Activated CD8-positive, alpha-beta memory T cell treated with anti-CD3 and anti-CD28 coated beads, Interleukin-2, amount 50 U/mL, for 24 hours (primary cell): ENCODE measurements around the gene B4GALT5.

Experiments used
- DNase-seq: peaks from one replicate; pipeline ENCODE4 v3.0.0-alpha.2; 2020; ENCODE audit errors: extremely low read depth

Gene B4GALT5

GRCh38 chr20:49701241-49701790, 12.4 kb downstream of the B4GALT5 start:
- no peak for DNase-seq

DNA sequence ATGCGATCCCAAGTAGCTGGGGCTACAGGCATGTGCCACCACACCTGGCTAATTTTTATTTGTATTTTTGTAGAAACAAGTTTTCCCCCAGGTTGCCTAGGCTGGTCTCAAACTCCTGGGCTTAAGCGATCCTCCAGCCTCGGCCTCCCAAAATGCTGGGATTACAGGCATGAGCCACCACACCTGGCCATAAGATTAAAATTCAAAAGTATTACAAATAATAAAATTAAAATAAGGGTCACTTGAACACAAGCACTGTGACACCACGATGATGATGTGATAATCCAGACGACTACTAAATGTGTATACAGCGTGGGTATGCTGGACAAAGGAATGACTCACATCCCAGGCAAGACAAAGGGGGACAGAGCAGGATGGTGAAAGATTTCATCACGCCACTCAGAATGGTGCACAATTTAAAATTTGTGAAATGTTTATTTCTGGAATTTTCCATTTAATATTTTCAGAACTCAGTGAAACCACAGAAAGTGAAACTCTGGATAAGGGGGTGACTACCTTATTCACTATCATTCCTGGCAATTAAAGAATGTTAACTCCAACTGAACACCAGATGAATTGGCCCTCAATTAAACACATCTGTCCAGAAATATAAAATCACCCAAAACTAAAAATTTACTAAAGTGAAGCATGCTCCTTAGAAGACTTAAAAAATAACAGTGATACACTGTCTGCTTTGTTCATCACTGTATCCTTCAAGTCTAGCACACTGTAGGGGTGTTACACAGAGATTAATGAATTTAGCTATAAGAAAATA, 13.1 kb downstream of the B4GALT5 start:
- DNase-seq = no peak

DNA sequence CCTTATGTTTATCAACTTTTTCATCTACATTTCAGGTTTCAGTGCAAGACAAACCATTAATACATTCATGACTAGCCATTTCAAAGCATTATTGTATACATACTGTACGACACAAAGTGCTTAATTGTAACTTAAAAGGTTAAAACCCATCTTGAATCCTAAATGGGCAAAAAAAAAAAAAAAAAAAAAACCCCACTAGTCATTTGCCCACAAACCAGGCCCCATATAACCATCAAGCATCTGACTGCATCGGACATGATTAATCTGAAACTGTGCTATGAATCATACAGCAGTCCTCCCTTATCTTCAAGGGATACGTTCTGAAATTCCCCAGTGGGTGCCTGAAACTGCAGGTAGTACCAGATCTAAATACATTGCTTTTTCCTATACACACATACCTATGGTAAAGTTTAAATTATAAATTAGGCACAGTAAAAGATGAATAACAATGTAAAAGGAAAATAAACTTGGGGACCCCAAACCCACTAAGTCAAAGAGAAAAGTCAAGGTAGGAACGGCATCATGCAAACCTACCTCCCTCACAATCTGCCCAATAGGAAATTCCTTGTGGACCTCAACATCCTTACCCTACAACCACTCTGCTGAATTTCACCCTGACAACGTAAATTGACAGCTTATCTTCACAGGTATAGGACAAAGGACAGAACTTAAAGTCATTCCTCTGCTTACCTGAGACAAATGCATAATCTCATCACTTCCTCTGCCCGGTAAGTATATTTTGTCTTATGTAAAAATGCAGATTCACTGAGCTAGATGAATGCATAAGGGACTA, 14.3 kb downstream of the B4GALT5 start:
- DNase-seq = no peak

DNA sequence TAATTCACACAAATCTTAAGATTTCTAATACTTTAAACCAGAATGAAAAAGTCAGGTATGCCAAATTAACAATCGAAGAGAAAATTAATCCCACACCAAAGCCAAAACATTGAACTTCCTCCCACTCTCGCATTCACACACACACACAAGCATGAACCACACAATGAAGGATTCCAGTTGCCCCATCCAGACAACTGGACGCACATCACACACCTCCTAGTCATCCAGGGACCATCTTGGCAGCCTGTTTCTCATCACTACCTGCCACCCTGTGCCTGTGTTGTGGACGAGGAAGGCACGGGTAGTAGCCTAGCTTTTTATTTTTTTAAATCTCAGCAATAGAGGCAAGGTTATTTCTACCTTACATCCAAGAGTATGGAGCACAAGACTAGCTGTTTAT, 15.2 kb downstream of the B4GALT5 start:
- DNase-seq = no peak

GRCh38 chr20:49697071-49697470, 16.6 kb downstream of the B4GALT5 start:
- DNase-seq = no peak

- DNase-seq = no peak
Observed at GRCh38 chr20:49696594-49696993, 17.1 kb downstream of the B4GALT5 start.

DNA sequence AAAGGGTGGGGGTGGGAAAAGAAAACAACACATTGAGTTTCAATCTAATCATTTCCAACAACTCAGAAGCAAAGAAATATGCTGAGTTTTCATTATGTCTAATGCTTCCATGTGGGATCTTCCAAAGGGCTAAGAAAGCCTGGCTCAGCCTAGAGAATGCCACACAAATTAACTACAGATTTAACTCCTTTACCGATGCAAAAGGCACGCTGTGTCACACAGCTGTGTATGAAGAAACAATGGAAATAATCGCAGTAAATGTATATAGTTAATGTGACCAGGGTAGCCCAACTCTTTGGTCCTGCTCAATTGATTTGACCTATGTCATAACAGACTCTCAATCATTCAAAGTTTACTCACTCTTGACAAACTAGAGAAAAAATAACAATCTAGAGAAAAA, 17.8 kb downstream of the B4GALT5 start:
- no peak for DNase-seq

DNA sequence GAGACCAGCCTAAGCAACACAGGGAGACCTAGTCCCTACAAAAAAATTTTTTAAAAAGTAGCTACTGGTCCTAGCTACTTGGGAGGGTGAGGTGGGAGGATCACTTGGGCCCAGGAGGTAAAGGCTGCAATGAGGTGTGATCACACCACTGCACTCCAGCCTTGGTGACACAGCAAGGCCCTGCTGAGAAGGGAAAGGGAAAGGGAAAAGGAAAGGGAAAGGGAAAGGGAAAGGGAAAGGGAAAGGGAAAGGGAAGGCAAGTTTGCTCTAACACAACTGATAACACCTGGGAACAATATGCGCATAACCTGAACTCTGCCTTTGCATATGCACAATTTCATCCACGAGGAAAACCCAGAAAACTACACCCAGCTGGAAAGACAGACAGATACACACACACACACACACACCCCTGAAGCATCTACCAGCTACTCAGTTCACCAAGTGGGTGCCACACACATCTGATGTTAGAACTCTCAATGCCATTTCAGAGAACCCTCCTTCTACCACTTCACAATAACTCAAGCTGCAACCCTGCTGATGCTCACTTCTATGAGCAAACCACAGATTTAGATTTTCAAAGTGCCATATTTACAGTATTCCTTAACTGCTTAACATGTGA, 19.1 kb downstream of the B4GALT5 start:
- no peak for DNase-seq

DNA sequence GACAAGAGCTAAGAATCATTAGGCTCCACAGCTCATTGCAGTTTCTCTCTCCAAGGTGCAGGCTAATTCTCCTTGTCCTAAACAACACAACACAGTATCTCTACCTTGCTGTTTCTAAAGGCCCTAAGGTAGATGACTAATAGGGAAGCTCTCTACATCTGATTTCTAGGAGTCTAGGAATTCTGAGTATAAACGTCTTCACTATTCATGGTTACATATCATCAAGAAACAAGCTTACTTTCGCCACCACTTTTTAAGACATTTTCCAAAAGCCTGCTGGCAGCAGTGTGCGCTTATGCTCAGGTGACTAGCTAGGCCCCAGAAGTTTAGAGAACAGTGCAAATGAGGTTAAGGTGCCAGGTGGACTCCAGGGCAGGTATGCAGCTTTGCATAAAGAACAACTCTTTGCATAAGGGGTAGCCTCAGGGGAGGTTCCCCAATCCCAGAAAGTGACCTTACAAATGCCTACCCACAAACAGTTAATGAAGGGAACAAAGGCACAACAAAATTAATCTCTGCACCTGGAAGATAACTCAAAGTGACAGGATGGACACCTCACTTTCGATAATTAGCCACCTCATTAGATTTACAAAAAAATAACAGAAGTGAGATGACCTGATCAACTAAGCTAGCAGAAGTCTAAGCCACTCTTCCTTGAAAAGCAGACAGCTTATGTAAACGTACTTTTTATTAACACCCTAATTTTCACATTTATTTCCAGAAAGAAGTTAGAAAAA, 20.1 kb downstream of the B4GALT5 start:
- no peak for DNase-seq

DNA sequence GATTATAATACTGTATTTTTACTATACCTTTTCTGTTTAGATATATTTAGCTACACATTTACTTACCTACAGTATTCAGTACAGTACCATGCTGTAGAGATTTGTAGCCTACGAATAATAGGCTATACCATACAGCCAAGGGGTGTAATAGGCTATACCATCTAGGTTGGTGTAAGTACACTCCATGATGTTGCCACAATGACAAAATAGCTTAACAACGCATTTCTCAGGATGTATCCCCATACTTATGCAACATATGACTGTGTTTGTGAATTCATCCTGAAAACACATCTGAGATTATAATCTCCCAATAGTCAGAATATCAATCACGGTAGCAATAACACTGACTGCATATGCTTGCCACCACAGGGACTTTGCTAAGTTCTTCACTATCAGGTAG, 20.7 kb downstream of the B4GALT5 start:
- DNase-seq = no peak

DNA sequence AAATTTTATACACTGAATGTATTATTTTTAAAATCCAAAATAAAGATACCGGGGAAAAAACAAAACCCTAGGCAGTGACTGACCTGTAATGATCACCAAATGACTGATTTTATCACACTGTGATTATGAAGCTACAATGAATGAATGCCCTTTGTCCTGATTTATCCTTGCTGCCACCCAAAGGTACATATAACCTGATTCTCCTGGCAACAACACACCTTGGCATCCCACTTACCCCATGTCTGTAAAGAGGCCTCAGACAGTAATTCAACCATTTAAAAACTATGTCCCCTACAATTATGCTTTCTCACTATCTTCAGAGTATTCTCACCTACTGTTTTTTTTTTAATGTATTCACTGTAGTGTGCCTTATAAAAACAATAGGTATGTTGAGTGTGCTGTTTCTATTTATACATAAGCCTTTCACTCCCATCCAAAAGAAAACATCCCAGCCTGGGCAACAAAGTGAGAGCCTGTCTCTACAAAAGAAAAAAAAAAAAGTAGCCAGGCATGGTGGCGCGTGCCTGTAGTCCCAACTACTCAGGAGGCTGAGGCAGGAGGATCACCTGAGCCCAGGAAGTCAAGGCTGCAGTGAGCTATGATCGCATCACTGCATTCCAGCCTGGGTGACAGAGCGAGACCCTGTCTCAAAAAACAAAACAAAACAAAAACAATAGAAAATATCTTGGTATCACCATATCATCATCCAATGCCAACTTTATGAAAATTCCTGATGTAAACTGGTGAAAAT, 21.7 kb downstream of the B4GALT5 start:
- DNase-seq = no peak

- no peak for DNase-seq
Observed at GRCh38 chr20:49690899-49691620, 22.6 kb downstream of the B4GALT5 start.

GRCh38 chr20:49687595-49688567, 25.8 kb downstream of the B4GALT5 start:
- DNase-seq = no peak

- DNase-seq = no peak
Observed at GRCh38 chr20:49685809-49686208, 27.9 kb downstream of the B4GALT5 start.

GRCh38 chr20:49685161-49685601, 28.5 kb downstream of the B4GALT5 start:
- DNase-seq = no peak

DNA sequence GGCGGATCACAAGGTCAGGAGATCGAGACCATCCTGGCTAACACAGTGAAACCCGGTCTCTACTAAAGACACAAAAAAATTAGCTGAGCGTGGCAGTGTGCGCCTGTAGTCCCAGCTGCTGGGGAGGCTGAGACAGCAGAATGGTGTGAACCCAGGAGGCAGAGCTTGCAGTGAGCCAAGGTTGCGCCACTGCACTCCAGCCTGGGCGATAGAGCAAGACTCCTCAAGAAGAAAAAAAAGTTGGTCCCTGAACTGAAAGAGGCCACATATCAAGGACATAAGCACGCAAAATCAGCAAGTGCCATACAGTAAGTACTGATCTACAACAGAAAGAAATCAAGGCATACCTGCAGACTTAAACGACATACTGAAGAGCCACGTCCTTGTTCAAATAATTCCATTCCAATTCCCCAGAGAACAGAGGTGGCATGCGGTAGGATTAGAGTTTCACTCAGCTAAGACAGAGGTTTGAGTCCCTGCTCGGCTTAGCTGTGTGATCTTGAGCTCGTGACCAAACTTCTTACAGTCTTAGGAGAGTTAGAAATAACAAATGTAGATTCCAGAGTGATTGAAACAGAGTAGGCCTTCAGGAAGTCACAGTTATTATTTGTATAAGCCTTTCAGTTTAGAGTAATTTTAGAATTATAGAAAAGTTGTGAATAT, 29.2 kb downstream of the B4GALT5 start:
- no peak for DNase-seq

- no peak for DNase-seq
Observed at GRCh38 chr20:49682798-49683197, 30.9 kb downstream of the B4GALT5 start.

DNA sequence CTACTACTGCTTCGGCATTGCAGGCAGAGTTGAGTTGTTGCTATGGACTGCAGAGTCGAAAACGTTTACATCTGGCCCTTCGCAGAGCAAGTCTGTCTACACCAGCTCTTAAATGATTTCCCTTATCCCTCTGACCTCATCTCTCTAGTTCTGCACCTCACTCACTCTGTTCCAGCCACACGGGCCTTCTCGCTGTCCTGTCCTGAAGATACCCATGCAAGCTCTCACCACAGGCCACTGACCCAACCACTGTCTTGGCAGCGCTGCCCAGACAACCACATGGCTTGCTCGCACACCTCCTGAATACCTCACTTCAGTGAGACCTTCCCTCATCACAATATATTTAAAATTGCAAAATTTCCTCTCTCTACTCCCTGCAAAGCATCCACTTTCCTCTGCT, 31.4 kb downstream of the B4GALT5 start:
- no peak for DNase-seq

DNA sequence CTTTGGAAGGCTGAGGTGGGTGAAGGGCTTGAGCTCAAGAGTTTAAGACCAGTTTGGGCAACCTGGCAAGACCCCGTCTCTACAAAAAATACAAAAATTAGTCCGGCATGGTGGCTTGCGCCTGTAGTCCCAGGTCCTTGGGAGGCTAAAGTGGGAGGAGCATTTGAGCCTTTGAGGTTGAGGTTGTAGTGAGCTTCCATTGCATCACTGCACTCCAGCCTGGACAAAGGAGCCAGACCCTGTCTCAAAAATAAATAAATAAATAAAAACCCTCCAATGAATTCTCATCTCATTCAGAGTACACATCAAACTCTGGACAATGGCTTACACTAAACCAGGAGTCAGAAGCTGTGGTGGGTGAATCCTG, 31.8 kb downstream of the B4GALT5 start:
- DNase-seq = no peak
